ENCODE results near the gene PAPPA. TPM values are rescaled to one million over a fixed set of nuclear protein-coding genes. Genes with fewer than 3 reads are reported as not detected.

Gene PAPPA
- total RNA-seq, 6 experiments from 2014 or later = 0.07 to 0.50 (median 0.32) TPM

GRCh38 chr9:116449949-116450348 is 296.4 kb downstream of the PAPPA start:
- H3K27me3 ChIP-seq = no peaks in the 10 kb centered on the region
- ATAC-seq (no peak), DNase-seq (no peak)
- H3K4me3 ChIP-seq = no peak overlapping the region
- H3K4me1 ChIP-seq = peaks cover 0 to 13% (median 0%) of the 10 kb centered on the region in 4 donors
- H3K36me3 ChIP-seq = no peaks in the 10 kb centered on the region
- no peak overlapping the region for H3K27ac ChIP-seq
- intact Hi-C loops (cut with DNase I) = no loop called here
- H3K9me3 ChIP-seq = no peaks in the 10 kb centered on the region
- TF ChIP-seq CTCF (IDR thresholded peaks at IDR 0.05) (no peak), POLR2A (IDR thresholded peaks at IDR 0.05) (no peak)
- 89% methylated on average over 3 of the region's 3 CpGs for WGBS (ENCODE audit: insufficient coverage, low coverage, low lambda C conversion rate, missing lambda C conversion rate)

- ATAC-seq (peak; percentile 31 to 67 (median 54)), DNase-seq (no peak)
- no peaks in the 10 kb centered on the region for H3K9me3 ChIP-seq
- no peak overlapping the region for H3K27ac ChIP-seq
- H3K4me3 ChIP-seq = no peak overlapping the region
- H3K27me3 ChIP-seq = no peaks in the 10 kb centered on the region
- H3K4me1 ChIP-seq = peaks cover 0 to 13% (median 0%) of the 10 kb centered on the region in 4 donors
- H3K36me3 ChIP-seq = no peaks in the 10 kb centered on the region
- intact Hi-C loops (cut with DNase I) = no loop called here
- 58% methylated on average over 3 of the region's 3 CpGs for WGBS (ENCODE audit: insufficient coverage, low coverage, low lambda C conversion rate, missing lambda C conversion rate)
- TF ChIP-seq CTCF (IDR thresholded peaks at IDR 0.05) (no peak), POLR2A (IDR thresholded peaks at IDR 0.05) (no peak)
Observed at GRCh38 chr9:116450378-116451139, 297.0 kb downstream of the PAPPA start.

- no peak overlapping the region for H3K27ac ChIP-seq
- ATAC-seq = no peak
- intact Hi-C loops (cut with DNase I) = no loop called here
- no peaks in the 10 kb centered on the region for H3K36me3 ChIP-seq
- H3K27me3 ChIP-seq = no peaks in the 10 kb centered on the region
- no peak for DNase-seq
- 54% methylated on average over 2 of the region's 2 CpGs for WGBS (ENCODE audit: insufficient coverage, low coverage, low lambda C conversion rate, missing lambda C conversion rate)
- no peaks in the 10 kb centered on the region for H3K9me3 ChIP-seq
- no peak overlapping the region for H3K4me3 ChIP-seq
- TF ChIP-seq POLR2A (IDR thresholded peaks at IDR 0.05) (no peak), CTCF (IDR thresholded peaks at IDR 0.05) (no peak)
- H3K4me1 ChIP-seq = peaks cover 0 to 13% (median 0%) of the 10 kb centered on the region in 4 donors
Observed at GRCh38 chr9:116451500-116452115, 298.0 kb downstream of the PAPPA start.
